OCI-LY1 (cell line): ENCODE measurements around the gene FOXN3.

Experiments used
- H2AFZ ChIP-seq: fragments of 200-600 bp; sonication (generic), shearing (Covaris generic); 2 replicates; pipeline ENCODE4 v1.6.0; 2014; ENCODE audit warnings: antibody characterized with exemption, mild to moderate bottlenecking, low read length
- H3F3A ChIP-seq: fragments of 200-600 bp; sonication (generic), shearing (Covaris generic); 2 replicates; pipeline ENCODE4 v1.6.0; 2014; ENCODE audit warnings: mild to moderate bottlenecking, antibody characterized with exemption, low read length, moderate library complexity; ENCODE audit not compliant: insufficient read depth
- H3K27ac ChIP-seq: fragments of 200-600 bp; sonication (generic); 2 replicates; pipeline ENCODE4 v1.5.1; 2014; ENCODE audit warnings: low read length, mixed run types, mild to moderate bottlenecking, low read depth; ENCODE audit not compliant: poor library complexity, severe bottlenecking
- H3K27me3 ChIP-seq: fragments of 200-600 bp; sonication (generic); 2 replicates; pipeline ENCODE4 v1.6.0; 2014; ENCODE audit warnings: antibody characterized with exemption, mild to moderate bottlenecking, low read length, moderate library complexity; ENCODE audit not compliant: insufficient read depth
- H3K36me3 ChIP-seq: fragments of 200-600 bp; sonication (generic); 2 replicates; pipeline ENCODE4 v1.6.1; 2014; ENCODE audit warnings: mild to moderate bottlenecking, antibody characterized with exemption, low read length, moderate library complexity, mixed read lengths; ENCODE audit not compliant: insufficient read depth
- H3K4me1 ChIP-seq: fragments of 200-600 bp; sonication (generic); 2 replicates; pipeline ENCODE4 v1.5.1; 2014; ENCODE audit warnings: mild to moderate bottlenecking, low read length, moderate library complexity; ENCODE audit not compliant: insufficient read depth, severe bottlenecking
- H3K4me2 ChIP-seq: fragments of 200-600 bp; sonication (generic), shearing (Covaris generic); 2 replicates; pipeline ENCODE4 v1.6.1; 2014; ENCODE audit warnings: low read length
- H3K4me3 ChIP-seq: fragments of 200-600 bp; sonication (generic); 2 replicates; pipeline ENCODE4 v1.5.1; 2014; ENCODE audit warnings: low read length, low read depth, mild to moderate bottlenecking, mixed read lengths; ENCODE audit not compliant: poor library complexity, severe bottlenecking
- H3K79me2 ChIP-seq: fragments of 200-600 bp; shearing (Covaris generic); 2 replicates; pipeline ENCODE4 v1.6.1; 2016; ENCODE audit warnings: mixed run types, low read length, mixed read lengths; ENCODE audit not compliant: insufficient read depth
- H3K9ac ChIP-seq: fragments of 200-600 bp; sonication (generic), shearing (Covaris generic); 2 replicates; pipeline ENCODE4 v1.6.1; 2014; ENCODE audit warnings: mild to moderate bottlenecking, low read length, mixed read lengths
- H3K9me2 ChIP-seq: fragments of 200-600 bp; sonication (generic), shearing (Covaris generic); 2 replicates; pipeline ENCODE4 v1.6.1; 2014; ENCODE audit warnings: low read depth, mild to moderate bottlenecking, low read length, mixed read lengths
- H3K9me3 ChIP-seq: fragments of 200-600 bp; shearing (Covaris generic); 2 replicates; pipeline ENCODE4 v1.6.1; 2014; ENCODE audit warnings: low read length, mixed read lengths
- H4K20me1 ChIP-seq: fragments of 200-600 bp; sonication (generic), shearing (Covaris generic); 2 replicates; pipeline ENCODE4 v1.6.0; 2016; ENCODE audit warnings: mild to moderate bottlenecking, low read length; ENCODE audit not compliant: insufficient read depth
- CTCF ChIP-seq: fragments of 200-600 bp; sonication (generic), shearing (Covaris generic); IDR thresholded peaks from 2 replicates; pipeline ENCODE4 v1.5.1; 2017; ENCODE audit warnings: mild to moderate bottlenecking, antibody characterized with exemption, low read length, moderate library complexity, mixed read lengths
- EZH2 ChIP-seq: fragments of 200-600 bp; sonication (generic), shearing (Covaris generic); IDR thresholded peaks from 2 replicates; pipeline ENCODE4 v1.8.0; 2017; ENCODE audit warnings: borderline replicate concordance, mixed run types, mild to moderate bottlenecking, antibody characterized with exemption, low read length, moderate library complexity, mixed read lengths

The FOXN3 gene

DNA sequence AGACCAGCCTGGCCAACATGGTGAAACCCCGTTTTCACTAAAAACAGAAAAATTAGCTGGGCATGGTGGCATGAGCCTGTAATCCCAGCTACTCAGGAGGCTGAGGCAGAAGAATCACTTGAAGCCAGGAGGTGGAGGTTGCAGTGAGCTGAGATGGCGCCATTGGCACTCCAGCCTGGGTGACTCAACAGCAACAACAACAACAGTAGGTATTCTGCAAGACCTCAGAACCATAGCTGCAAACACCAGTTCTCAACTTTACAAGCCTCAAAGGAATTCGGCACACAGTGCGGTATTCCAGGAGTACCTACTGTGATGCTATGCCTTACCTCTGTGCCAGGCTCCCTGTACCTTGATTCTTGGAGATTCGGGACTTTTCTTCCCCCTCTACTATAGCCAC is 15.8 kb downstream of the FOXN3 start:
- no peak for TF ChIP-seq CTCF
- TF ChIP-seq EZH2 = no peak
- Histone ChIP-seq H3K4me2 (no peak overlapping the region), H3K9me2 (no peaks in the 10 kb centered on the region), H3K9ac (no peak overlapping the region), H3K9me3 (no peaks in the 10 kb centered on the region), H4K20me1 (no peaks in the 10 kb centered on the region), H3K36me3 (peaks cover 39% of the 10 kb centered on the region), H3K27ac (no peak overlapping the region), H3F3A (no peaks in the 10 kb centered on the region), H3K27me3 (no peaks in the 10 kb centered on the region), H3K4me1 (peaks cover 15% of the 10 kb centered on the region), H3K79me2 (peaks cover 26% of the 10 kb centered on the region), H2AFZ (no peak overlapping the region), H3K4me3 (no peak overlapping the region)

- Histone ChIP-seq H3K27ac (no peak overlapping the region), H3K4me1 (peaks cover 13% of the 10 kb centered on the region), H3K27me3 (no peaks in the 10 kb centered on the region), H4K20me1 (no peaks in the 10 kb centered on the region), H3K9me3 (no peaks in the 10 kb centered on the region), H3K9ac (no peak overlapping the region), H2AFZ (no peak overlapping the region), H3K79me2 (peaks cover 27% of the 10 kb centered on the region), H3K4me2 (no peak overlapping the region), H3F3A (no peaks in the 10 kb centered on the region), H3K9me2 (no peaks in the 10 kb centered on the region), H3K36me3 (peaks cover 32% of the 10 kb centered on the region), H3K4me3 (no peak overlapping the region)
- no peak for TF ChIP-seq CTCF
- no peak for TF ChIP-seq EZH2
Measured at GRCh38 chr14:89400529-89400928, 16.5 kb downstream of the FOXN3 start.

- Histone ChIP-seq H3K4me3 (no peak overlapping the region), H2AFZ (no peak overlapping the region), H3K9me3 (no peaks in the 10 kb centered on the region), H3F3A (no peaks in the 10 kb centered on the region), H3K4me2 (peak overlapping the region; percentile 7; the same call in 1 of the 2 replicates), H3K79me2 (peaks cover 30% of the 10 kb centered on the region), H3K9ac (no peak overlapping the region), H3K27ac (no peak overlapping the region), H3K36me3 (peaks cover 25% of the 10 kb centered on the region), H3K27me3 (no peaks in the 10 kb centered on the region), H3K9me2 (no peaks in the 10 kb centered on the region), H3K4me1 (peaks cover 12% of the 10 kb centered on the region), H4K20me1 (no peaks in the 10 kb centered on the region)
- no peak for TF ChIP-seq CTCF
- no peak for TF ChIP-seq EZH2
Measured at GRCh38 chr14:89399594-89400068, 17.4 kb downstream of the FOXN3 start.
